HG03139 (cell line): ENCODE results near the gene THSD7A.

Experiments used
- ATAC-seq: cut with Tn5 transposase; IDR thresholded peaks from one replicate; pipeline ENCODE4 v1.9.1; 2021; ENCODE audit not compliant: unreplicated experiment

THSD7A gene

DNA sequence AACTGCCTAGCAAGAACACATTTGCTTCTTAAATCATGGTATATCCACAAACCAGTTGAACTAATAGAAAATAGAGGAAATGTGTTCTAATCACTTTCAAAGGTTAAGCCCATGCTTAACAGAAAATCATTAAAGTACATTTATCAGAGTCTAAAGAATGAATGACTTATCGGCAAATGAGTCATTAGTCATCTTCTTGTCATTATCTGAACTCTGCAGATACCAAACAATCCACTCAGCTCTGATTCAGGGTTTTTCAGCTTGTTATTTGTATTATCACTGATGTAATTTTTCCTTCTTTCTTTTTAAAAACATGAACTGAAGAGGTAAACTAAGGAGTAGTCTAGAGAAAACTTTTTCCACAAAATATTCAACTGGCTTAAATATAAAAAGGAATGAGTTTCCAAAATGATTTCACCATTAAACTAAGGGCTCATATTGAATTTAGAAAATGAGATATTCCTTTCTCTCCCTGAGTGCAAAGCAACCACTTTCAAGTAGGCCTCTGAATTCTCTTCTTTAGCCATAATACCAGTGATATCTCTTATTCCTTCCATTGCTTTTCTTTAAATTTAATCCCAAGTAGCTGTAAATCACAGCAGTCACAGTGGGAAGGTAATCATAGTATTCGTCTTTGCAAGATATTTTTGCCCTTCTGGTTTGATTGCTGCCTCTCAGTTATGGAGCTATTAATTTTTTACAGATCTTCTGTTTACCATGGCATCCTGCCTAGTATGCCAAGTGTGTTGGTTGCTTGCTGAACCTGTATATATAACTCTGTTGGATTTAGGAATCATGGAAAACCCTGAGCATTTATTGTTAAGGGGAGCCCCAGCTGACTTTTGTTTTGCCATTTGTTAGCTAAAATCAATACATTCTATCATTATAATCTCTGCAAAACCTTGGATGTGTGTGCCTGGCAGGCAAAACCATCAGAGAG, 125.1 kb downstream of the THSD7A start:
- ATAC-seq, result no peak

DNA sequence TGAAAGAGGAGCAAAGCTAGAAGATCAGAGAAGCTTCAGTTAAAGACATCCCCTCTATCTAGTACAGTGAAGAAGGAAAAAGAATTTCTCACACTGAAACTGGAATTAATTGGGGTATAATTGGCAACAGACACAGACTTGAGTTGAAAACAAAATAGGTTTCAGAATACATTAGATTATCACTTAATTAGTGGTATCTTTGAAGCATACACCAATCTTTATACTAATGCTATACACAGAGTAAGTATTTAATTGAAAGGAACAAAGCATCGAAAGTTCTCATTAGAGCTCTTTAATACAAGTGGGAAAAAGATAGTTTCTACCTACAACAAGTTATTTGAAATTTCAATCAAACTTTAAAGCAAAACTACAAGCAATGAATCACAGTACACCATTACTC, 128.2 kb downstream of the THSD7A start:
- ATAC-seq, result no peak

DNA sequence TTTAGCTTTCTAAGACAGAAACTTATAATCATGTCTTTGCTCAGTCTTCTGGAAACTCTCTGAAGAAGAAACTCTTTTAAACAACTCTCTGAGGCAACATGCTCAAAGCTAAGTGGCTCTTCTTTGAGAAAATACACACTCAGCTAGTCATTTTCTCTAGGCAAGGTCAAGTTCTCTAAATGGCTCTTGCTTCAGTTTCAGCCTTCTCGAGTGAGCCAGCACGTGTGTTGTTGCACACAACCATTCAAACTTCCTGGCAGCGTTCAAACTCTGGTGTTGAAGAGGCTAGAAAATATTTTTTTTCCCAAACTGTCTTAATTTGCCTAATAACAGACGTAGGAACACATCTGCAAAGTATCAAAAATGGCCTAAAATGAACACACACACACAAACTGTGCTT, 129.1 kb downstream of the THSD7A start:
- no peak for ATAC-seq

DNA sequence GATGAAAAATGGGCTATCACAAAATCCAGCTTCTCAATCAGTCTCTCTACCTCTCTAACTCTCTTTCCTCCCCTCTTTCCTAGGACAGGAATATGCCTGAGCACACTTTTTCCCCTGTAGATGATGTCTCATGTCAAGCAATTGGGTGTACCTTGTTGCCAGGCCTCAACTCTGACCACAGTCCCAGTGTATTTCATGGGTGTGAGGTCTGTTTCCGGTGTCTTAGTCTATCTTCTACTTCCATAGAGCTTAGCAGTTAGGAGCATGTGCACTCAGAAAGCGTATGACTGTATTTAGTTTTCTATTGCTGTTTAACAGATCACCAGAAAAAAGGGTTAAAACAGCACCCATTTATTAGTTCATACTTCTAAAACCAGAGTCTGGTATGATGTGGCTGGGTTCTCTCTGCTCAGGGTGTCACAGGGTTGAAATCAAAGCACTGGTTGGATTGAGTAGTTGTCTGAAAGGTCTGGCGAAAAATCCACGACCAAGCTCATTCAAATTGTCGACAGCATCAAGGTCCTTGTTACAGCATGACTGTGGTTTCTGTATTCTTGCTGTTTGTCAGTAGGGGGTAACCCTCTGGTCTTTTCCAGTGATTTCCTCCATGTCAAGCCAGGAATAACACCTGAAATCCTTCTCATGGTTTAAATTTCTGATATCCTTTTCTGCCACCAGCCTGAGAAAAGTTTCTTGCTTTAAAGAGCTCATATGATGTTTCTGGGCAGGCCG, 130.0 kb downstream of the THSD7A start:
- no peak for ATAC-seq

DNA sequence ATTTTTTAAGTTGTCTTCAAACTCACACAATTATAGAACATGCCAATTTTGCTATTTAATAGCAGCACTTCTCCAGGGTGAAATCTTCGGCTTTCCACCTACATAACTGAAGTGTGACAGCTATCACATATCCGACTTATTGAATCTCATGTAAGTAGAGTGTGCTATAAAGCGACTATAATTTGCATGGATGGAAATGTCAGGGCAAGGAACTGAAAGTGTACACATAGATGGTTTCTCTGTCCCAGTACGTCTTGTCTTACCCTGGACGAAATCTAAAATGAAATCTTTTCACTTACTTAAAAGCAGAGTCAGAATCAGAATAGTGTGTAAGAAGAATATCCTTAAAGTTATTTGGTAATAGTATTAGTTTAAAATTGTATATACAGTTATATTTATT, 132.3 kb downstream of the THSD7A start:
- no peak for ATAC-seq

DNA sequence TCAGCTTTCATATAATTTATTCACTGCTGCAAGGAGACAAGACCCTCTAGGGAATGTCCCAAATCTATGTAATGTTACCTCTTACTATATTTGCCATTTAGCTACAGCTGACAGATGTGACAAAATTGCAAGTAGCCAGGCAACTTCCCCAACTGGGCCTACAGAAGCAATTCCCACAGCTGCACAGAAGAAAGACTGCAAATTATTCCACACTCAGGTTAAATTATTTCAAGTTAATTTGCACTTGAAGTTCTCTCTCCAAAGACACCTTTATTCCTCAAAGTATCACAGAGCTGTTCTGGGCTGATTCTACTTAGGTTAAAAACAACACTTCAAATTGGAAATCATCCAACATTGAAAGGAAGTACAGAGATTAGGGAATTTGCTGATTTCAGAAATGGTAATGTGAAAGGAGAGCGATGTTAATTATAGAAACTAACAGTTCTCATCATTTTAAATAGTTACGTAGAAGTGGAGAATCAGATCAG, 133.6 kb downstream of the THSD7A start:
- no peak for ATAC-seq

DNA sequence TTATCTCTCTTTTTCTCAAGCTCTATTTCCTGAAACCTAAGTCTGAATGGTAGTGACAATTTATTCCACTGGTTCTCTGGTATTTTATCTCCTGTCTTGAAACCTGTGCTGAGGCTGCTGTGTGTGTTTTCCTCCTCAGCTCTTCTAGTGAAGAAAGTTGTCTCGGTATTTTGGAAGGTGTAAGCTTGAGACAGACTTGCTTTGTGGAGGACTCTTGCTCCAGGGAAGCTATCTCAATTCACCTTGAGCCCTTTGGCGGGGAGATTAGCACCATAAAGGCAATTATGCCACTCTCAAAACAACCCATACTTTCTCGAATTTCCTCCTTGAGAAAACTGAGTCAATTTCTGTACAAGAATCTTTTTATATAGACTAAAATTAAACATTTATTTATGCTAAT, 141.6 kb downstream of the THSD7A start:
- no peak for ATAC-seq

DNA sequence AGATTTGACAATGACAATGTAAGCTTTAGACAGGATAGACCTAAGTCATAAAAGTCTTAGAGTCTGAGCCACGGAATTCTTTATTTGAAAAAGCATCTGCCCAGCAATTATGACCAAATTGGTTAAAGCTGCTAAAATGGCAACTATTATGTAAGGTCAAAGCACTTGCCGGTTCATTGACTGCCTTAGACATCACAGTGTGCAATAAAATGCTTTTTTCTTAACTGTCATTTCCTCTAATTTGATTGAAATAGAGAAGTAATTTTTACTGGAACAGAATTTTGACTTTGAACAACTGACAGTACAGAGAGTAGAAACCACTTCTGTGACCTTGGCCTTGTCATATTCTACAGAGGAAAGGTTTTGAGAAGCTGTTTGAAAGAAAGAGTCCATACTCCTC, 142.9 kb downstream of the THSD7A start:
- no peak for ATAC-seq

DNA sequence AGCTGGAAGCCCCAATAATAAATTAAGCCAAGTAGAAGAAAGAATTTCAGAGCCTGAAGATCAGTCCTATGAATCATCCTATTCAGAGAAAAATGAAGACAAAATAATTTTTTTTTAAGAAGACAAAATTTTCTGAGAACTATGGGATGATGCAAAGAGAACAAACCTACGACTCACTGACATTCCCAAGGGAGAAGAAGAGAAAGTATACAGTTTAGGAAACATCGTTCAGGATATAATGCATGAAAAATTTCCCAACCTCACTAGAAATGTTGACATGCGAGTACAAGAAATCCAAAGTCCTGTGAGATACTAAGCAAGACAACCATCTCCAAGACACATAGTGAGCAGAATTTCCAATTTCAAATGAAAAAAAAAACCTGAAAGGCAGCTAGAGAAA, 150.5 kb downstream of the THSD7A start:
- no peak for ATAC-seq

DNA sequence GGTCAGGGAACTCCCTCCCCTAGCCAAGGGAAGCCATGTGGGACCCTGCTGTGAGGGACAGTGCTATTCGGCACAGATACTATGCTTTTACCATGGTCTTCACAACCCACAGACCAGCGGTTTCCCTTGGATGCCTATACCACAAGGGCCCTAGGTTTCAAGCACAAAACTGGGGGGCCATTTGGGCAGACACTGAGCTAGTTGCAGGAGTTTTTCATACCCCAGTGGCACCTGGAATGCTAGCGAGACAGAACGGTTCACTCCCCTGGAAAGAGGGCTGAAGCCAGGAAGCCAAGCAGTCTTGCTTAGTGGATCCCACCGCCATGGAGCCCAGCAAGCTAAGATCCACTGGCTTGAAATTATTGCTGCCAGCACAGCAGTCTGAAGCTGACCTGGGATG, 156.8 kb downstream of the THSD7A start:
- ATAC-seq, result no peak

DNA sequence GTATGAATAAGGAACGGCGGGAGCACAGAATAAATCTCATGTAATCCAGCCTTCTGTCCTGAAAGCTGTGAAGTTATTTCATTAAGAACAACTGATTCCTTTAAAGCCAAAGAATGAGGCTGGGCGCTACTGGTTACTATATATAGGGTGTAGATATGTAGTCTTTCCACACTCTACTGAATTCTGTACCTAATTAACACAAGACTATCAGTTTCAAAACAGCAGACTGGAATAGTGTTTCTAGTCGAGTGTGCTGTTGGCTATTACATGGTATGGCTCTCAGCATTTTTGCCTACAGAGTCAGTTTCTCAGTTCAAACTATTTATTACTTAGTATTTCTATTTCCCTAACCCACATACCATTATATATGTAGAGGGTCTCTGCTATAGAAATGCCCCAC, 163.3 kb downstream of the THSD7A start:
- no peak for ATAC-seq

DNA sequence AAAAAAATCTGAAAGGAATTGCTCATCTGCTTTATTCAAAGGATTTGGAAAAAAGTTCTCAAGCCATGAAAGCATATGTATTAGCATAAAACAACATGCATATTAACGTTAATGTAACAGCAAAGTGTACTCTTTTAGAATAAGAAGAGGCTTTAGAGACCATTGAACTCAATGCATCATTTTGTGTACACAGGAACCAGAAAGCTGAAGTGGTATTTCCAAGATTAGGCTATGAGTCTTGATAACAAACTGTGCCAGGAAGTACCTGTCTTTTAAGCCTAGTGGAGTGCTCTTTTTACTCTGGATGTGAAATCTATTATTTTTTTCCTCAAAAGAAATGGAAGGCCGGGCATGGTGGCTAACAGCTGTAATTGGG, 164.2 kb downstream of the THSD7A start:
- no peak for ATAC-seq

DNA sequence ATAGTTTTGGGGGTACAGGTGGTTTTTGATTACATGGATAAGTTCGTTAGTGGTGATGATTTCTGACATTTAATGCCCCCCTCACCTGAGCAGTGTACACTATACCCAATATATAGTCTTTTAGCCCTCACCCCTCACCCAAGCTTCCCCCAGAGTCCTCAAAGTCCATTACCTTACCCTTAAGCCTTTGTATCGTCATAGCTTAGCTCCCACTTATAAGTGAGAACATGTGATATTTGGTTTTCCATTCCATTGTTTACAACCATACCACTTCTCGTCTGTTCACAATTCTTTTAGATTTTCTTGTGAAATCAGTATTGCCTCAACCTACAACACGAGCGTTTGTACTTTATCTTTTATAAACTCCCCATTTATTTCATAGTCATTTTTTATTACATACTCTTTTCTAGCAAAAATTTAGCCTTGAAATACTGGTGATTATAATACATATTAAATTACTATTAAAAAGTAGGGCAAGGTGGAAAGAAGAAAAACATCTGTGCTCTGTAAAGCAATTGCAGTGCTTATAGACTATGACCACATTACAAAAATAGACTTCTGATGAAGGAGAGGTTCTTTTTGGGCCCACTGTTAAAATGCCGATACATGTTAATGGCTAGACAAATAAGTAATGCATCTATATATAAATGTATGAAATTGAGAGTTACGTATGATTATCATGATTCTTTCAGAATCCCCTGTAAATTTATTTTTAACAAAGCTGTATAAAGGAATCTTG, 164.8 kb downstream of the THSD7A start:
- ATAC-seq, result no peak

DNA sequence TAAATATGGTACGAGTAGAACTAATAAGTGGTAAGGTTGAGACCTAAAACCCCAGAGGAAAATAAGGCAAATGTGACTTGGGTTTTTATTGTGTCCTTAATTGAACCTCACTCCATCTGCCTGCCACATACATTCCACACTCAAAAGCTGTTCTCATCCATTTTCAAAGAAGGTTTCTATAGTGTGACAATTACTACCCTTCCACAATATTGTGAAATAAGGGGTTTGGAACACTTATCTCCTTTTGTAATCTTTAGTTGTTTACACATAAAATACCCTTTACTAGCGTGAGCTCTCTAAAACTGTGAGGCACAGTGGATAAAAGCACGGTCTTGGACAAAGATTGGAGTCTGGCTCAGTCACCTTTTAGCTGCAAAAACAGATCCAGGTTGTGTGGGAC, 166.6 kb downstream of the THSD7A start:
- no peak for ATAC-seq

DNA sequence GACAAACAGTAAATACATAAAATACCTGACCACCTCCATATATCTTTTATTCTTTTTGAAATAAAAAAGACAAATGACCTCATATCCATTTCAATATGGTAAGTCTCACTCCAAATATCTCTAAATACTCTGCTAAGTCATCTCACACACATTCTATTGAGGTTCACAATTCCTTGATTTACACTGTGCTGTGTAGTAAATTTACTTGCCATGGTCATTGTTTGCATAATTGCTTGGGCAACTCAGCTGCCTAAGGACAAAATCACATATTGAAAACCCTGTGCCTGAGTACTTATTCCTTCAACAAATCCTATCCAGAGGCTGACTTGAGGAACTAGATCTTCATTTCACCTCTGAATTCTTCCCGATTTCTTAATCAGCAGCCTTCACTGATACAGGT, 176.4 kb downstream of the THSD7A start:
- no peak for ATAC-seq

DNA sequence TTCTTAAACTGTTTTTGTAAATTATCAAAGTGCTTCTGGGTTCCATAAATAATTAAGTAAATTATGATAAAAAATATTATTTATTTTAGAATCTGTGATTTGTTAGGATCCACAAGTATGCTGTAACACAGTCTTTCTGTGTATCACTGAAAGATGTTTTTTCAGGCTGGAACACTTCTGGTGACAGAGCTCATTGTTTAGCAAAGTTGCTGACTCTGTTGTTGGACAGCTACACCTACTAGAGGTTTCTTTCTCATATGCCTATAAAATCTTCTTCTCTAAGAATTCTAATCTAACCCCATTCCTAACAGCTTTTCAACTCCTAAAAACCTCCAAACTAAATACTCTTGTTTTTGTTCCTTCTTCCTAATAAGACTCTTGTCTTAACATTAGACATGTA, 176.8 kb downstream of the THSD7A start:
- ATAC-seq, result no peak

DNA sequence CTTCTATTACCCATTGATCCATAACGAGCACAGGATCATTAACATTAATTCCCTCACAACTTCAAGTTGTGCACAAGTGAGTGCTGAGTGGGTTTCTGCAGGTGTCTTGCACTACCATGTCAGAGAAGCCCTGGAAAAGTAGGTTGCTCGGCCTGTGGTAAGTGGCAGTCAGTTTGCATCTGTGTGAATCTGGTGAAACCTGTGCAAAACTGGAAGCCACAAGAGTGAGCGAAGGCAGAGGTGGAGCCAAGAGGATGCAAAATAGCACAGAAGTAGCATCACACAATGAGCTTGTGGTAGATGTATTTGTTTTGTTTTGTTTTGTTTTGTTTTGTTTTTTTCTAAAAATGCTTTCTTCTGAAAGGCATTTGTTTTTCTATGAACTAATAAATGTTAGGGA, 181.5 kb downstream of the THSD7A start:
- no peak for ATAC-seq

DNA sequence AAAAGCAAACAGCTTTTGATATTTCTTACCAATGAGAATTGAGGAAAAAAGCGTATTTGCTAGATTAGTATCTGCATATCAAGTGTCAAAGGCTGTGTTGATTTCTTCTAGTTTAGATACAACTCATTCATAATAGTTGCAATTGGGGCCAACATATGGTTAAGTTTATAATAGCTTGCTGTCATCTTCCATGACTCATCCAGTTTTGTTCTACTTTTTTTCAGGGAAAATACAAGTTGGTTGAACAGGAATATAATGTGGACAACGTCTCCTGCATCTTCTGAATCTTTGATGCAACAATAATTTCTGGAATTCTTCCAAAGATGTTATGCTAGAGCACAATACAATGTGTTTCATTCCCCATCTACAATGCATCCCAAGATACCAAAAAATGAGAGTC, 182.0 kb downstream of the THSD7A start:
- no peak for ATAC-seq

DNA sequence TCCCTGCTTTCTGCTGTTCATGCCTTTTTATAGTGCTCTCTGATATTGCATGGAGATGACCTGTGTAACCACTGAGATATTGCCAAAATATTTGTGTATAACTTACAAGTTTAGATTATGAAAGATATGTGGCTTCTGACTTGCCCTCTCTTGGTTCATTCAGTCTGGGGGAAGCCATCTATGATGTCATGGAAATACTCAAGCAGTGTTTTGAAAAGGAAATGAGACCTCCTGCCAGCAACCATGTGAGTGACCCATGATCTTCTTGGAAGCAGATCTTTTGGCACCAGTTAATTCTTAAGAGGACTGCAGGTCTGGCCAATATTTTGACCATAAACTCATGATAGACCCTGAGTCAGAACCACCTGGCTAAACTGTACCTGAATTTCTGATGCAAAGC, 183.0 kb downstream of the THSD7A start:
- no peak for ATAC-seq

DNA sequence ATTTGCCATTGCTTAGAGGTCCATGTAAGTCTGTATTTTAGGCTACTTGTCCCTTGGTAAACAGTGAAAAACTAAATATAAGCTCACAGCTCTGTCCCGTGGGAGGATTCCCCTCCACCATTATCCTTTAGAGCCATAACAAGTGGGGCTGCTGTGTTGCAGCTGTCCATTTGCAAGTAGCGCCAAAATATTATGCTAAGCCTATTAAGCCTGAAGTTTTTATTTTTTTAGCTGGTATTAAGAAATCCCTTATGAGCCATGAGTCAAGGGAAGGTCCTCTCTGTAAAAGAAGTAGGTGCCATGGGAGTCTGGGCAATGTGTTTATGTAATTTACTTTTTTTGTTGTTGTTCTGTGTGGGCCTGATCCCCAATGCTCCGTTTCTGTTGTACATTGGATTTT, 183.9 kb downstream of the THSD7A start:
- no peak for ATAC-seq

DNA sequence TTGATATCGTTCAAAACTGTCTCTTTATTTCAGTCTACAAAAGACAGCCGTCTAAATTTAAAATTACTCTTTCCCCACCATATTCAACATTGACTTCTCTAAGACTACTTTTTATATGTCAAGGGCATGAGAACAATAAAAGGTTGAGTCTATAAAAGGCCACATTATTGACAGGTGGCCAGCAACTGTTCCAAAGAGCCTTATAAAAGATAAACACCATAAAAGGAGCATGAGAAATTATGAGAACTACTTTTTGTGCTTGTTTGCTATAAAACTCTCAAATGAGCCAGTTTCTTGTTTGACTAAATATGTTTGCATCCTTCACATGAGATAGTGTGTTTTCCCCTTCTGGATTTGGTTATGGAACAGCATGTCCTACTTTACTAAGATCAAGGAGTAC, 189.2 kb downstream of the THSD7A start:
- no peak for ATAC-seq

DNA sequence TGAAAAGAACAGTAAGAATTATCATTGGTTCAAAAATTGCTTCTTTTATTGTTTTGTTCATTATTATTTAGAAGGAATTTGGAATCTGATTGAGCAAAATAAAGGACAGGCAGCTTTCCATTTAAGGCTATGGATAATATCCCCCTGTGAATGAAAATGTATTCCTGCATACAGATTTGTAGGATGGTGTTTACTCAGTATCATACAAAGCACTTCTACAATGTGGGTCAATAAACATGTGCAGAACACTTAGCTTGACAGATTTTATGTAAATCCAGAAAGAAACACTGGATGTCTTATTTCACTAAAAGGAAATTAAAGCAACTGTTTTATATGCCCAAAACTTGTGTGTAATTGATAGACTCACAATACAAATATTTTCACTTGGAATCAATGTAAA, 189.7 kb downstream of the THSD7A start:
- no peak for ATAC-seq
